HepG2 (cell line): Measurements from ENCODE around the gene CD9. TPM values are rescaled to one million over a fixed set of nuclear protein-coding genes. Genes with fewer than 3 reads are reported as not detected.

ENCODE experiments used
- ATF7 ChIP-seq, 2 experiments: fragments of 450-650 bp in 1 of 2; sonication (generic) in 1 of 2; formaldehyde crosslinking in 1 of 2; IDR thresholded peaks; 2 replicates each; pipeline versions ENCODE4 v1.4.0 to v1.6.1; 2016 to 2020; ENCODE audit warnings: antibody characterized with exemption in 1 of 2, mild to moderate bottlenecking in 1 of 2, missing genetic modification reagents in 1 of 2
- CENPT ChIP-seq: sonication (generic); formaldehyde crosslinking; IDR thresholded peaks from 2 replicates; pipeline ENCODE4 v1.8.0; 2022; ENCODE audit warnings: low read depth, mild to moderate bottlenecking, moderate library complexity, missing genetic modification reagents
- LCORL ChIP-seq, 2 experiments: fragments of 450-650 bp in 1 of 2; sonication (generic) in 1 of 2; formaldehyde crosslinking in 1 of 2; IDR thresholded peaks; 2 replicates each; pipeline versions ENCODE4 v1.5.0 to v1.6.1; 2017 to 2020; ENCODE audit warnings: antibody characterized with exemption in 1 of 2, missing genetic modification reagents in 1 of 2
- NFYC ChIP-seq: IDR thresholded peaks from 2 replicates; pipeline ENCODE4 v1.6.1; 2016; ENCODE audit warnings: missing genetic modification reagents, missing compliant biosample characterization
- NR2F2 ChIP-seq: IDR thresholded peaks from 2 replicates; pipeline ENCODE4 v1.6.1; 2012; ENCODE audit warnings: low read depth, inconsistent platforms, borderline replicate concordance
- NR2F6 ChIP-seq, 2 experiments: IDR thresholded peaks; 2 replicates each; pipeline ENCODE4 v1.6.1; 2016; ENCODE audit warnings: antibody characterized with exemption in 1 of 2, mild to moderate bottlenecking in 1 of 2
- TRIM22 ChIP-seq: fragments of 450-650 bp; IDR thresholded peaks from 2 replicates; pipeline ENCODE4 v1.6.1; 2017
- ZKSCAN1 ChIP-seq: fragments of 150-350 bp; IDR thresholded peaks from 2 replicates; pipeline ENCODE4 v1.6.1; 2014; ENCODE audit warnings: low read length
- ZNF274 ChIP-seq: sonication (generic); formaldehyde crosslinking; IDR thresholded peaks from 2 replicates; pipeline ENCODE4 v1.5.1; 2020; ENCODE audit warnings: mild to moderate bottlenecking, missing genetic modification reagents
- ZNF318 ChIP-seq: sonication (generic); formaldehyde crosslinking; IDR thresholded peaks from 2 replicates; pipeline ENCODE4 v1.4.0; 2020; ENCODE audit warnings: mild to moderate bottlenecking, missing genetic modification reagents
- ZNF383 ChIP-seq: sonication (generic); formaldehyde crosslinking; IDR thresholded peaks from 2 replicates; pipeline ENCODE4 v1.4.0; 2020; ENCODE audit warnings: missing genetic modification reagents, mild to moderate bottlenecking, borderline replicate concordance
- polyA plus RNA-seq, 8 experiments: library from polyadenylated mRNA; depleted of rRNA in 3 of 8; stranded (reverse) in 7 of 8; unstranded in 1 of 8; fragments of >200 nt; fragmentation: Illumina TruSeq in 4 of 8; extraction: Trizol in 4 of 8; gene quantifications; 2 replicates each; pipeline versions ENCODE4 v1.2.1 to v1.2.3, GENCODE V29; 2011 to 2016; ENCODE audit warnings: low read depth in 4 of 8, missing spikeins in 1 of 8, mixed read lengths in 1 of 8; ENCODE audit not compliant: insufficient read depth in 1 of 8
- total RNA-seq, 5 experiments: library from RNA; depleted of rRNA; stranded (reverse); fragments of >200 nt; fragmentation: Illumina TruSeq; extraction: Trizol; gene quantifications; 2 replicates each; pipeline ENCODE4 v1.2.3, GENCODE V29; 2016; ENCODE audit warnings: low read depth in 1 of 5
- TF ChIP-seq, protein P1 (sequence below): sonication (generic); formaldehyde crosslinking; IDR thresholded peaks from 2 replicates; pipeline ENCODE4 v1.4.0; 2020; ENCODE audit warnings: mild to moderate bottlenecking, missing genetic modification reagents
- TF ChIP-seq, protein P2 (sequence below): IDR thresholded peaks from 2 replicates; pipeline ENCODE4 v1.6.1; 2016; ENCODE audit warnings: missing biosample characterization, missing genetic modification reagents, low read depth
- TF ChIP-seq, protein P3 (sequence below): sonication (generic); formaldehyde crosslinking; IDR thresholded peaks from 2 replicates; pipeline ENCODE4 v1.9.0; 2021; ENCODE audit warnings: missing genetic modification reagents, borderline replicate concordance

The CD9 gene
- total and polyA plus RNA-seq, 2 of the 13 experiments (the other 11 are each of a cell fraction or from before 2014, with no cell fraction given): 5.8 to 38.3 TPM

- TF ChIP-seq ATF7 (IDR thresholded peaks at IDR 0.05): no peak
- 0 out of 2 replicates have a peak, but pooled peaks have one; percentile 62 for TF ChIP-seq ATF7 (CRISPR knock-in tag; IDR thresholded peaks at IDR 0.05)
- TF ChIP-seq TRIM22: no peak
- TF ChIP-seq ZNF274 (CRISPR knock-in tag): no peak
- TF ChIP-seq ZKSCAN1: no peak
- TF ChIP-seq, protein P1, sequence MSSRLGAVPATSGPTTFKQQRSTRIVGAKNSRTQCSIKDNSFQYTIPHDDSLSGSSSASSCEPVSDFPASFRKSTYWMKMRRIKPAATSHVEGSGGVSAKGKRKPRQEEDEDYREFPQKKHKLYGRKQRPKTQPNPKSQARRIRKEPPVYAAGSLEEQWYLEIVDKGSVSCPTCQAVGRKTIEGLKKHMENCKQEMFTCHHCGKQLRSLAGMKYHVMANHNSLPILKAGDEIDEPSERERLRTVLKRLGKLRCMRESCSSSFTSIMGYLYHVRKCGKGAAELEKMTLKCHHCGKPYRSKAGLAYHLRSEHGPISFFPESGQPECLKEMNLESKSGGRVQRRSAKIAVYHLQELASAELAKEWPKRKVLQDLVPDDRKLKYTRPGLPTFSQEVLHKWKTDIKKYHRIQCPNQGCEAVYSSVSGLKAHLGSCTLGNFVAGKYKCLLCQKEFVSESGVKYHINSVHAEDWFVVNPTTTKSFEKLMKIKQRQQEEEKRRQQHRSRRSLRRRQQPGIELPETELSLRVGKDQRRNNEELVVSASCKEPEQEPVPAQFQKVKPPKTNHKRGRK (CRISPR knock-in tag): no peak
- TF ChIP-seq, protein P2, sequence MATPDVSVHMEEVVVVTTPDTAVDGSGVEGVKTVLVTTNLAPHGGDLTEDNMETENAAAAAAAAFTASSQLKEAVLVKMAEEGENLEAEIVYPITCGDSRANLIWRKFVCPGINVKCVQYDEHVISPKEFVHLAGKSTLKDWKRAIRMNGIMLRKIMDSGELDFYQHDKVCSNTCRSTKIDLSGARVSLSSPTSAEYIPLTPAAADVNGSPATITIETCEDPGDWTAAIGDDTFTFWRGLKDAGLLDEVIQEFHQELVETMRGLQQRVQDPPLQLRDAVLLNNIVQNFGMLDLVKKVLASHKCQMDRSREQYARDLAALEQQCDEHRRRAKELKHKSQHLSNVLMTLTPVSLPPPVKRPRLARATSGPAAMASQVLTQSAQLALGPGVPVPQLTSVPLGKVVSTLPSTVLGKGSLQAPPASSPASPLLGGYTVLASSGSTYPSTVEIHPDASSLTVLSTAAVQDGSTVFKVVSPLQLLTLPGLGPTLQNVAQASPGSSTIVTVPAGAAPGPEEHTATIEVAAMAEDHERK (CRISPR knock-in tag): no peak
- TF ChIP-seq NR2F6 (IDR thresholded peaks at IDR 0.05): peak; percentile 86
- peak; percentile 94 for TF ChIP-seq NR2F6 (CRISPR knock-in tag; IDR thresholded peaks at IDR 0.05)
- TF ChIP-seq LCORL (IDR thresholded peaks at IDR 0.05): no peak
- TF ChIP-seq LCORL (CRISPR knock-in tag; IDR thresholded peaks at IDR 0.05): peak; percentile 41; the same call in 1 of the 2 replicates
- TF ChIP-seq CENPT (CRISPR knock-in tag): no peak
- no peak for TF ChIP-seq NR2F2
- TF ChIP-seq, protein P3, sequence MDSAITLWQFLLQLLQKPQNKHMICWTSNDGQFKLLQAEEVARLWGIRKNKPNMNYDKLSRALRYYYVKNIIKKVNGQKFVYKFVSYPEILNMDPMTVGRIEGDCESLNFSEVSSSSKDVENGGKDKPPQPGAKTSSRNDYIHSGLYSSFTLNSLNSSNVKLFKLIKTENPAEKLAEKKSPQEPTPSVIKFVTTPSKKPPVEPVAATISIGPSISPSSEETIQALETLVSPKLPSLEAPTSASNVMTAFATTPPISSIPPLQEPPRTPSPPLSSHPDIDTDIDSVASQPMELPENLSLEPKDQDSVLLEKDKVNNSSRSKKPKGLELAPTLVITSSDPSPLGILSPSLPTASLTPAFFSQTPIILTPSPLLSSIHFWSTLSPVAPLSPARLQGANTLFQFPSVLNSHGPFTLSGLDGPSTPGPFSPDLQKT (CRISPR knock-in tag): no peak
- TF ChIP-seq ZNF318 (CRISPR knock-in tag): no peak
- no peak for TF ChIP-seq NFYC (CRISPR knock-in tag)
- no peak for TF ChIP-seq ZNF383 (CRISPR knock-in tag)
Measured at GRCh38 chr12:6180268-6181051, 19.7 kb upstream of the CD9 start (continued).
